Prostate gland (tissue), 2 donors: Measurements from ENCODE around the gene PVR. TPM values are rescaled to one million over a fixed set of nuclear protein-coding genes. Genes with fewer than 3 reads are reported as not detected.

Experiments used
- DNase-seq: peaks from one replicate; pipeline ENCODE4 v3.0.0-alpha.2; 2019; ENCODE audit warnings: low spot score
- H3K27ac ChIP-seq, 2 donors: fragments of 200-600 bp; sonication (generic); 2 replicates each; pipeline ENCODE4 v1.5.1; 2017 to 2019
- H3K27me3 ChIP-seq: fragments of 200-600 bp; sonication (generic); replicated peaks from 2 replicates; pipeline ENCODE4 v1.5.1; 2019; ENCODE audit not compliant: insufficient read depth
- H3K36me3 ChIP-seq, 2 donors: fragments of 200-600 bp; sonication (generic); 1 replicate in 1 of 2; 2 replicates in 1 of 2; pipeline versions ENCODE4 v1.5.1 to v1.8.1; 2017 to 2019
- H3K4me1 ChIP-seq: fragments of 200-600 bp; sonication (generic); replicated peaks from 2 replicates; pipeline ENCODE4 v1.5.1; 2019
- H3K4me3 ChIP-seq, 2 donors: fragments of 200-600 bp; sonication (generic); 2 replicates each; pipeline ENCODE4 v1.5.1; 2017 to 2019
- H3K9me3 ChIP-seq: fragments of 200-600 bp; sonication (generic); 2 replicates; pipeline ENCODE4 v1.5.1; 2017
- CTCF ChIP-seq, 4 experiments: fragments of 200-600 bp in 2 of 4; fragments of 450-650 bp in 2 of 4; sonication (generic) in 2 of 4; IDR thresholded peaks; 1 replicate in 3 of 4; 2 replicates in 1 of 4; pipeline ENCODE4 v1.5.1; 2016 to 2019; ENCODE audit warnings: antibody characterized with exemption in 4 of 4, mild to moderate bottlenecking in 2 of 4, moderate library complexity in 2 of 4
- POLR2A ChIP-seq: fragments of 450-650 bp; IDR thresholded peaks from one replicate; pipeline ENCODE4 v1.6.1; 2016; ENCODE audit warnings: antibody characterized with exemption, mild to moderate bottlenecking
- POLR2AphosphoS5 ChIP-seq: sonication (generic); formaldehyde crosslinking; IDR thresholded peaks from one replicate; pipeline ENCODE4 v1.6.1; 2017; ENCODE audit warnings: antibody characterized with exemption
- WGBS: methylation state at CpG from one replicate; pipeline ENCODE4 v1.1.5; 2018; 5-methylcytosine and 5-hydroxymethylcytosine counted together
- intact Hi-C: fragments of 100-400 bp; cut with DNase I; formaldehyde crosslinking; loops from one replicate; pipeline ENCODE4 v1.14.2; 2022
- total RNA-seq, 2 donors: library from RNA; depleted of rRNA; stranded (reverse); fragments of >200 nt; gene quantifications; one replicate each; pipeline ENCODE4 v1.1.0, GENCODE V29; 2016

PVR gene
- total RNA-seq, 2 donors from 2014 or later: 30.1 to 35.6 TPM

GRCh38 chr19:44703336-44704078, 59.8 kb downstream of the PVR start:
- H3K27ac ChIP-seq: no peak overlapping the region
- H3K4me1 ChIP-seq: no peaks in the 10 kb centered on the region
- no peak for TF ChIP-seq POLR2AphosphoS5
- no peak for TF ChIP-seq CTCF (IDR thresholded peaks at IDR 0.05)
- no peak for TF ChIP-seq POLR2A
- no peak for DNase-seq
- no peaks in the 10 kb centered on the region for H3K27me3 ChIP-seq
- 84% methylated on average over 27 of the region's 28 CpGs for WGBS
- no peaks in the 10 kb centered on the region for H3K36me3 ChIP-seq
- H3K4me3 ChIP-seq: no peak overlapping the region
- no peaks in the 10 kb centered on the region for H3K9me3 ChIP-seq
- intact Hi-C loops: no loop called here

- no peaks in the 10 kb centered on the region for H3K4me1 ChIP-seq
- TF ChIP-seq POLR2A (no peak), POLR2AphosphoS5 (no peak), CTCF (IDR thresholded peaks at IDR 0.05) (no peak)
- no peak overlapping the region for H3K4me3 ChIP-seq
- no peak overlapping the region for H3K27ac ChIP-seq
- no peaks in the 10 kb centered on the region for H3K27me3 ChIP-seq
- no peak for DNase-seq
- H3K9me3 ChIP-seq: no peaks in the 10 kb centered on the region
- H3K36me3 ChIP-seq: no peaks in the 10 kb centered on the region
- 97% methylated on average over 1 of the region's 1 CpG for WGBS
- intact Hi-C loops: no loop called here
These were observed 61.3 kb downstream of the PVR start for GRCh38 chr19:44704982-44705381.

- Histone ChIP-seq H3K27me3 (no peaks in the 10 kb centered on the region), H3K9me3 (no peaks in the 10 kb centered on the region), H3K36me3 (no peaks in the 10 kb centered on the region), H3K4me3 (no peak overlapping the region), H3K4me1 (no peaks in the 10 kb centered on the region), H3K27ac (no peak overlapping the region)
- TF ChIP-seq CTCF (IDR thresholded peaks at IDR 0.05) (no peak), POLR2A (no peak), POLR2AphosphoS5 (no peak)
- 91% methylated on average over 12 of the region's 12 CpGs for WGBS
- DNase-seq: no peak
- intact Hi-C loops: no loop called here
These were observed 61.8 kb downstream of the PVR start for GRCh38 chr19:44705502-44706010.

- DNase-seq: no peak
- no peak for TF ChIP-seq POLR2AphosphoS5
- TF ChIP-seq POLR2A: no peak
- TF ChIP-seq CTCF (IDR thresholded peaks at IDR 0.05): no peak
- Histone ChIP-seq H3K27ac (no peak overlapping the region), H3K4me3 (no peak overlapping the region), H3K36me3 (no peaks in the 10 kb centered on the region), H3K27me3 (no peaks in the 10 kb centered on the region), H3K4me1 (no peaks in the 10 kb centered on the region), H3K9me3 (no peaks in the 10 kb centered on the region)
- 88% methylated on average over 6 of the region's 6 CpGs for WGBS
- intact Hi-C loops: no loop called here
These were observed 63.0 kb downstream of the PVR start for GRCh38 chr19:44706506-44707236.
